Naive thymus-derived CD4-positive, alpha-beta T cell (primary cell): ENCODE measurements around the gene PHF11. TPM values are rescaled to one million over a fixed set of nuclear protein-coding genes. Genes with fewer than 3 reads are reported as not detected.
A peak's percentile ranks its signal among the peaks of the same experiment; 100 is the strongest.

Experiments
- ATAC-seq: fragments of 150-1000 bp; cut with Tn5 transposase; 2 replicates; pipeline ENCODE4 v1.10.0; 2021; ENCODE audit warnings: mild to moderate bottlenecking, moderate library complexity
- CTCF ChIA-PET: fragments of 350-600 bp; sonication (Branson Sonifier 250); formaldehyde crosslinking; loops from one replicate; lab custom pipeline; 2021; ENCODE audit warnings: antibody characterized with exemption; lab: Charles Lee
- POLR2A ChIA-PET: fragments of 350-600 bp; sonication (Branson Sonifier 250); formaldehyde crosslinking; loops from one replicate; lab custom pipeline; 2021; ENCODE audit warnings: antibody characterized with exemption, inconsistent platforms; lab: Charles Lee
- DNase-seq, 9 donors: peaks; one replicate each; pipeline versions ENCODE4 v3.0.0 to v3.0.0-alpha.2; 2020 to 2022; ENCODE audit warnings: mixed read lengths in 1 of 9
- H3K27ac ChIP-seq: one replicate; pipeline ENCODE4 v1.7.0; 2013; ENCODE audit warnings: mild to moderate bottlenecking, low read depth, low read length, moderate library complexity
- H3K27me3 ChIP-seq, 2 donors: one replicate each; pipeline ENCODE4 v1.7.0; 2013; ENCODE audit warnings: low read length in 2 of 2, mild to moderate bottlenecking in 2 of 2, moderate library complexity in 2 of 2; ENCODE audit not compliant: control insufficient read depth in 2 of 2, insufficient read depth in 2 of 2
- H3K36me3 ChIP-seq, 3 experiments: 1 replicate in 2 of 3; 2 replicates in 1 of 3; pipeline ENCODE4 v1.7.0; 2013; ENCODE audit warnings: low read length in 3 of 3, mild to moderate bottlenecking in 3 of 3, moderate library complexity in 1 of 3; ENCODE audit not compliant: insufficient read depth in 3 of 3, control insufficient read depth in 2 of 3
- H3K4me1 ChIP-seq, 2 donors: one replicate each; pipeline ENCODE4 v1.7.0; 2013; ENCODE audit warnings: low read length in 2 of 2, mild to moderate bottlenecking in 2 of 2, moderate library complexity in 1 of 2; ENCODE audit not compliant: control insufficient read depth in 2 of 2, insufficient read depth in 2 of 2
- H3K4me3 ChIP-seq: 2 replicates; pipeline ENCODE4 v1.7.0; 2013; ENCODE audit warnings: mild to moderate bottlenecking, low read length
- H3K9me3 ChIP-seq, 3 experiments: 1 replicate in 2 of 3; 2 replicates in 1 of 3; pipeline ENCODE4 v1.7.0; 2013; ENCODE audit warnings: low read length in 3 of 3; ENCODE audit not compliant: control insufficient read depth in 2 of 3
- H3K27ac Mint-ChIP-seq, 9 donors: one replicate each; pipeline ENCODE4 v1.8.0; 2020 to 2022; ENCODE audit warnings: mixed read lengths in 9 of 9, mild to moderate bottlenecking in 8 of 9, moderate library complexity in 5 of 9, inconsistent platforms in 2 of 9
- H3K27me3 Mint-ChIP-seq, 5 donors: one replicate each; pipeline ENCODE4 v1.8.0; 2021 to 2022; ENCODE audit warnings: mixed read lengths in 5 of 5, mild to moderate bottlenecking in 1 of 5
- H3K36me3 Mint-ChIP-seq, 5 donors: one replicate each; pipeline ENCODE4 v1.8.0; 2020 to 2022; ENCODE audit warnings: mixed read lengths in 5 of 5, mild to moderate bottlenecking in 3 of 5, inconsistent platforms in 1 of 5
- H3K4me1 Mint-ChIP-seq, 7 donors: one replicate each; pipeline ENCODE4 v1.8.0; 2020 to 2022; ENCODE audit warnings: mixed read lengths in 7 of 7, mild to moderate bottlenecking in 3 of 7, inconsistent platforms in 1 of 7
- H3K4me3 Mint-ChIP-seq, 10 donors: one replicate each; pipeline ENCODE4 v1.8.0; 2020 to 2022; ENCODE audit warnings: mild to moderate bottlenecking in 10 of 10, mixed read lengths in 10 of 10, moderate library complexity in 6 of 10, inconsistent platforms in 2 of 10
- H3K9me3 Mint-ChIP-seq, 11 donors: one replicate each; pipeline ENCODE4 v1.8.0; 2020 to 2022; ENCODE audit warnings: mixed read lengths in 11 of 11, mild to moderate bottlenecking in 4 of 11, inconsistent platforms in 1 of 11, moderate library complexity in 1 of 11
- intact Hi-C, 2 donors: fragments of 100-400 bp; cut with micrococcal nuclease; formaldehyde crosslinking; loops; one replicate each; pipeline ENCODE4 v1.15.1; 2023
- polyA plus RNA-seq, 2 donors: library from polyadenylated mRNA; unstranded; fragments of 300-500 nt; fragmentation: Illumina TruSeq; gene quantifications; one replicate each; pipeline ENCODE4 v1.2.3, GENCODE V29; 2021
- total RNA-seq, 6 experiments: library from RNA in 5 of 6; stranded (reverse) in 5 of 6; gene quantifications; 1 replicate in 5 of 6; 2 replicates in 1 of 6; pipeline ENCODE4 v1.2.3 and lab custom pipeline; 2021 to 2026

Gene PHF11
- total and polyA plus RNA-seq, 7 experiments from 2014 or later, result 80.6 to 132 (median 106) TPM

GRCh38 chr13:49566461-49566860 lies 70.7 kb downstream of the PHF11 start:
- Mint-ChIP-seq H3K4me1 (peaks cover 10 to 26% (median 17%) of the 10 kb centered on the region in 7 donors), H3K27ac (no peak overlapping the region), H3K27me3 (no peaks in the 10 kb centered on the region), H3K36me3 (peaks cover 4 to 36% (median 23%) of the 10 kb centered on the region in 5 donors), H3K4me3 (no peak overlapping the region), H3K9me3 (no peaks in the 10 kb centered on the region)
- Histone ChIP-seq H3K4me1 (peaks cover 3 to 10% of the 10 kb centered on the region in 2 donors), H3K27ac (no peak overlapping the region), H3K36me3 (peaks cover 0 to 20% (median 6%) of the 10 kb centered on the region in 3 experiments), H3K4me3 (no peak overlapping the region), H3K9me3 (no peaks in the 10 kb centered on the region), H3K27me3 (no peaks in the 10 kb centered on the region)
- POLR2A ChIA-PET, result interaction anchor here (0.5 kb wide), 1 partner anchor 34 kb away, joined by 3 read pairs; no protein-coding TSS in a partner anchor
- DNase-seq (no peak), ATAC-seq (no peak)
- intact Hi-C loops, result no loop called here
- CTCF ChIA-PET, result no interaction called here

- Histone ChIP-seq H3K9me3 (no peaks in the 10 kb centered on the region), H3K36me3 (peaks cover 0 to 20% (median 6%) of the 10 kb centered on the region in 3 experiments), H3K27ac (no peak overlapping the region), H3K4me3 (no peak overlapping the region), H3K4me1 (peaks cover 3 to 10% of the 10 kb centered on the region in 2 donors), H3K27me3 (no peaks in the 10 kb centered on the region)
- ATAC-seq (no peak), DNase-seq (no peak)
- Mint-ChIP-seq H3K4me1 (peaks cover 11 to 26% (median 17%) of the 10 kb centered on the region in 7 donors), H3K4me3 (no peak overlapping the region), H3K27ac (peak overlapping the region in 1 of 9 donors; percentile 8), H3K9me3 (no peaks in the 10 kb centered on the region), H3K27me3 (no peaks in the 10 kb centered on the region), H3K36me3 (peaks cover 4 to 31% (median 22%) of the 10 kb centered on the region in 5 donors)
- ChIA-PET CTCF (no interaction called here), POLR2A (no interaction called here)
- intact Hi-C loops, result no loop called here
Observed at GRCh38 chr13:49567491-49567890, 71.7 kb downstream of the PHF11 start.

DNA sequence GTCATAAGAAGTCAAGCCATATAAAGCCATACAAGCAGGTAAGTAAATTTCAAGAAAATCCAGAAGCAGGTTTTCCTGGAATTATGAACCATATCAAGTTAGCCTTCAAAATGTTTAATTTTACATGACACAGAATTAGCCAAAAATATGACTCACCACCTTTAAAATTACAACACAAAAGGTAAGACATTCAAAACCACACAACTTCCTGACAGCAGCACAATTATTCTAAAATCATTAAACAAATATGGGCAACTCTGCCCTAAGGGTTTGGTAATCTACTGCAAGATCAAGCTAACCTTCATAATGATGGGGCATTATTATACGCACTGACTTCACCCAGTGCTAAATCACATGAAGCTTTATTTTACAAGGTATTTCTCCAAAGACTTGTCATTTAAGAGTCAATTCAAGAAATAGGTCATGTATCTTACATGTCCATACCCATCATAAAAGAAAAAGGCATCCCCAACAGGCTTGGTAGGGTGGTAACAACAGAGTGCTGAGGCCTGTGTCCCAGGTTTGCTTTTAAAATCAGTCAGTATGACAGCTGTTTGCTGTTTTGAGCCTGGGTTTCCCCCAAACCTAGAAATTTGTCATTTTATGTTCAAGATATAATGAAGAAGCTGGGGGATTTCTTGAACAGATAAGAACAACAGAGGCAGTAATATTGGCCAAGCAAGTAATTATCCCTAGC lies 74.4 kb downstream of the PHF11 start:
- Mint-ChIP-seq H3K4me3 (peak overlapping the region in 1 of 10 donors; percentile 31), H3K4me1 (peaks cover 11 to 26% (median 21%) of the 10 kb centered on the region in 7 donors), H3K9me3 (no peaks in the 10 kb centered on the region), H3K27ac (peak overlapping the region in 6 of 9 donors; percentile 7 to 39 (median 18)), H3K27me3 (no peaks in the 10 kb centered on the region), H3K36me3 (peaks cover 4 to 23% (median 14%) of the 10 kb centered on the region in 5 donors)
- H3K27ac ChIP-seq, result no peak overlapping the region
- peak; percentile 4 for ATAC-seq
- no peaks in the 10 kb centered on the region for H3K27me3 ChIP-seq
- no peak overlapping the region for H3K4me3 ChIP-seq
- CTCF ChIA-PET, result no interaction called here
- peaks cover 0 to 13% (median 6%) of the 10 kb centered on the region in 3 experiments for H3K36me3 ChIP-seq
- intact Hi-C loops, result no loop called here
- H3K4me1 ChIP-seq, result peaks cover 3 to 10% of the 10 kb centered on the region in 2 donors
- no peaks in the 10 kb centered on the region for H3K9me3 ChIP-seq
- DNase-seq, result no peak
- POLR2A ChIA-PET, result interaction anchor here (1.6 kb wide), 1 partner anchor 15 kb away, joined by 4 read pairs; the partner anchor contains the start of gene RCBTB1

DNA sequence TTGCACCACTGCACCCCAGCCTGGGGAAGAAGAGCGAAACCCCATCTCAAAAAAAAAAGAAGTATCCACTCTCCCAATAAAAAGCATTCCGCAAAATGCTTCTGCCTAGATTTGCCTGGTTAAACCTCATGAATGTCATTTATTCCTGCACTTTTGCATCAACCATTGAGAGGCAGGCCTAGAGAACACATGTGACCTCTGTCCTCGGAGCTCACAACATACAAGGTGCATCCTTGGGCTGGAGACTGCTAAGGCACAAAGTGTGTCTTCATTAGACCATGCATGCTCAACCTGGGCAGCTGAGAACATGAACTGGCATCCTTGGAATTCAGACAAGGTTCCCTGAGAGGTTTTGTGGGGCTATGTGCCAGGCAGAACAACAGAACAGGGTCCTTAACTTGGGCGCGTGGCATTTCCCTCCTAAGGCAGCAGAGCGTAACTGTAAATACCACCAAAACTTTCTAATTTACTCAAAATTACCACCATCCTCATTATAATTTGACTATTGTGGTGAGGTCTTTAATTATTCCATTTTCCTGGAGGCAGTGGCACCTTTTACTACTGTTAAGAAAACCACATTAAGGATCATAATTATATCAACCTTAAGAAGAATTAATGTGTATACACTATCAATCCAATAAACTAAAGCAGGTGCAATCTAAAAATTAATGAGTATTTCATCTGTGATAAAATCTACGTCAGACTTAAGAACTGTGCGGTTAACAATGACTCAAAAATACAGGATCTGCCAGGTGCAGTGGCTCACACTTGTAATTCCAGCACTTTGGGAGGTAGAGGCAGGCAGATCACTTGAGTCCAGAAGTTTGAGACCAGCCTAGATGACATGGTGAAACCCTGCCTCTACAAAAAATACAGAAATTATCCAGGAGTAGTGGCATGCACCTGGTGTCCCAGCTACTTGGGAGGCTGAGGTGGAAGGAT lies 75.8 kb downstream of the PHF11 start:
- Mint-ChIP-seq H3K4me1 (peaks cover 11 to 29% (median 21%) of the 10 kb centered on the region in 7 donors), H3K36me3 (peaks cover under 1 to 22% (median 14%) of the 10 kb centered on the region in 5 donors), H3K27ac (no peak overlapping the region), H3K27me3 (no peaks in the 10 kb centered on the region), H3K9me3 (peaks cover 0 to 1% (median 0%) of the 10 kb centered on the region in 11 donors), H3K4me3 (no peak overlapping the region)
- Histone ChIP-seq H3K4me1 (peaks cover 3 to 10% of the 10 kb centered on the region in 2 donors), H3K9me3 (no peaks in the 10 kb centered on the region), H3K4me3 (no peak overlapping the region), H3K27ac (no peak overlapping the region), H3K36me3 (peaks cover 0 to 9% (median 4%) of the 10 kb centered on the region in 3 experiments), H3K27me3 (no peaks in the 10 kb centered on the region)
- no peak for ATAC-seq
- no peak for DNase-seq
- ChIA-PET POLR2A (no interaction called here), CTCF (no interaction called here)
- intact Hi-C loops, result no loop called here

Other genes with a start within 250 kb of the PHF11 start
- 10 to 100 TPM; 10.7 to 21.3 (median 14.5) TPM for gene CDADC1, start 248.0 kb upstream of the PHF11 start, total RNA-seq
- 10 to 100 TPM in 1 of 2 donors, 1 to 10 TPM in 1; 9.2 to 12.8 TPM for gene CDADC1, start 248.0 kb upstream of the PHF11 start, polyA plus RNA-seq
- 1 to 10 TPM; 2.9 to 5.9 (median 4.6) TPM for gene CAB39L, start 51.9 kb upstream of the PHF11 start, total RNA-seq
- gene CAB39L, start 51.9 kb upstream of the PHF11 start, polyA plus RNA-seq, result 1 to 10 TPM; 4.3 to 4.9 TPM
- gene SETDB2, start 51.7 kb upstream of the PHF11 start, total RNA-seq, result 10 to 100 TPM; 16.7 to 30.0 (median 20.3) TPM
- 10 to 100 TPM; 14.3 to 15.0 TPM for gene SETDB2, start 51.7 kb upstream of the PHF11 start, polyA plus RNA-seq
- gene RCBTB1, start 89.6 kb downstream of the PHF11 start, total RNA-seq, result 10 to 100 TPM; 16.3 to 22.2 (median 20.4) TPM
- gene RCBTB1, start 89.6 kb downstream of the PHF11 start, polyA plus RNA-seq, result 10 to 100 TPM in 1 of 2 donors, 1 to 10 TPM in 1; 8.1 to 12.9 TPM
- gene ARL11, start 132.6 kb downstream of the PHF11 start, total RNA-seq, result 1 to 10 TPM in 2 of 5 experiments, under 1 TPM in 3; 0.48 to 3.4 (median 0.95) TPM
- under 1 TPM; 0.30 to 0.38 TPM for gene ARL11, start 132.6 kb downstream of the PHF11 start, polyA plus RNA-seq
- gene EBPL, start 195.5 kb downstream of the PHF11 start, total RNA-seq, result 10 to 100 TPM; 13.3 to 34.9 (median 20.4) TPM
- 10 to 100 TPM; 60.7 to 74.6 TPM for gene EBPL, start 195.5 kb downstream of the PHF11 start, polyA plus RNA-seq